NB4 (cell line): Measurements from ENCODE around the gene TNFRSF11A.

Experiments used
- POLR2A ChIP-seq: IDR thresholded peaks from 2 replicates; pipeline ENCODE4 v1.6.1; 2011; ENCODE audit warnings: mild to moderate bottlenecking; ENCODE audit not compliant: insufficient read length; ENCODE audit errors: extremely low read depth
- TF ChIP-seq, protein P1 (sequence below): IDR thresholded peaks from one replicate; pipeline ENCODE4 v1.5.1; 2012; ENCODE audit warnings: low read depth, low read length
- TF ChIP-seq, protein P2 (sequence below): IDR thresholded peaks from 2 replicates; pipeline ENCODE4 v1.6.1; 2011; ENCODE audit warnings: low read depth, low read length

DNA sequence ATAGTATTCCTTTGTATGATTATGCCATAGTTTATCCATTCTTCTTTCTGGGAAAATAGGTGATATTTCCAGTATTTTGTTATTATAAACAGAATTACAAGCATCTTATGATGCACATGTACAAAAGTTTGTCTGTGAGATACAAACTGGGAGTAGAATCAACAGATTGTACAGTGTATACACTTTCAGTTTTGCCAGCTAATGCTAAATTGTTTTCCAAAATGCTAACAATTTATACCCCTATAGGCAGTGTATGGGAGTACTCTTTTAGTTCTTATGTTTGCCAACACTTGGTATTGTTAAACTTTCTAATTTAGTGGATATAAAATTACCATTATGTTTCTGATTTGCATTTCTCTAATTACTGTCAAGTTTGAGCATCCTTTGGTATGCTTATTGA is 31.0 kb upstream of the TNFRSF11A start:
- TF ChIP-seq, protein P1, sequence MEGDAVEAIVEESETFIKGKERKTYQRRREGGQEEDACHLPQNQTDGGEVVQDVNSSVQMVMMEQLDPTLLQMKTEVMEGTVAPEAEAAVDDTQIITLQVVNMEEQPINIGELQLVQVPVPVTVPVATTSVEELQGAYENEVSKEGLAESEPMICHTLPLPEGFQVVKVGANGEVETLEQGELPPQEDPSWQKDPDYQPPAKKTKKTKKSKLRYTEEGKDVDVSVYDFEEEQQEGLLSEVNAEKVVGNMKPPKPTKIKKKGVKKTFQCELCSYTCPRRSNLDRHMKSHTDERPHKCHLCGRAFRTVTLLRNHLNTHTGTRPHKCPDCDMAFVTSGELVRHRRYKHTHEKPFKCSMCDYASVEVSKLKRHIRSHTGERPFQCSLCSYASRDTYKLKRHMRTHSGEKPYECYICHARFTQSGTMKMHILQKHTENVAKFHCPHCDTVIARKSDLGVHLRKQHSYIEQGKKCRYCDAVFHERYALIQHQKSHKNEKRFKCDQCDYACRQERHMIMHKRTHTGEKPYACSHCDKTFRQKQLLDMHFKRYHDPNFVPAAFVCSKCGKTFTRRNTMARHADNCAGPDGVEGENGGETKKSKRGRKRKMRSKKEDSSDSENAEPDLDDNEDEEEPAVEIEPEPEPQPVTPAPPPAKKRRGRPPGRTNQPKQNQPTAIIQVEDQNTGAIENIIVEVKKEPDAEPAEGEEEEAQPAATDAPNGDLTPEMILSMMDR, result no peak
- TF ChIP-seq, protein P2, sequence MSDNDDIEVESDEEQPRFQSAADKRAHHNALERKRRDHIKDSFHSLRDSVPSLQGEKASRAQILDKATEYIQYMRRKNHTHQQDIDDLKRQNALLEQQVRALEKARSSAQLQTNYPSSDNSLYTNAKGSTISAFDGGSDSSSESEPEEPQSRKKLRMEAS, result no peak
- no peak for TF ChIP-seq POLR2A
